Panc1 (cell line): Measurements from ENCODE around the gene MSRB3. TPM values are rescaled to one million over a fixed set of nuclear protein-coding genes. Genes with fewer than 3 reads are reported as not detected.

ENCODE experiments used
- ATAC-seq: fragments of 200-7000 bp; cut with Tn5 transposase; 2 replicates; pipeline ENCODE4 v1.9.1; 2020; ENCODE audit warnings: mild to moderate bottlenecking, moderate library complexity
- BruUV-seq: library from RNA; stranded (reverse); fragments of 400-500 nt; replicated peaks from 2 replicates; lab custom pipeline; 2021; lab: Mats Ljungman, UMichigan
- CTCF ChIA-PET: fragments of 300-600 bp; sonication (Branson Sonifier 250); formaldehyde crosslinking; loops from one replicate; lab custom pipeline; 2022; ENCODE audit warnings: antibody characterized with exemption; lab: Charles Lee
- POLR2A ChIA-PET: fragments of 300-600 bp; sonication (Branson Sonifier 250); formaldehyde crosslinking; loops from one replicate; lab custom pipeline; 2022; ENCODE audit warnings: antibody characterized with exemption; lab: Charles Lee
- DNase-seq: peaks from one replicate; pipeline ENCODE4 v3.0.0-alpha.2; 2010; ENCODE audit warnings: low read depth, low spot score
- H3K27ac ChIP-seq: 2 replicates; pipeline ENCODE4 v1.5.1; 2011; ENCODE audit warnings: mild to moderate bottlenecking, low read length, inconsistent platforms
- H3K27me3 ChIP-seq: fragments of 200-500 bp; sonication (Bioruptor generic); 2 replicates; pipeline ENCODE4 v1.6.0; 2014; ENCODE audit warnings: low read length, inconsistent platforms; ENCODE audit not compliant: control insufficient read depth, insufficient read depth
- H3K36me3 ChIP-seq: fragments of 200-500 bp; sonication (Bioruptor generic); 2 replicates; pipeline ENCODE4 v1.5.1; 2014; ENCODE audit warnings: inconsistent platforms, mild to moderate bottlenecking, low read length, moderate library complexity; ENCODE audit not compliant: control insufficient read depth, insufficient read depth
- H3K4me1 ChIP-seq: 2 replicates; pipeline ENCODE4 v1.5.1; 2011; ENCODE audit warnings: inconsistent platforms, mild to moderate bottlenecking, low read length, moderate library complexity; ENCODE audit not compliant: control insufficient read depth, insufficient read depth
- H3K4me3 ChIP-seq, 2 experiments: 2 replicates each; pipeline ENCODE4 v1.5.1; 2011 to 2012; ENCODE audit warnings: low read depth in 2 of 2, low read length in 2 of 2, mild to moderate bottlenecking in 2 of 2, inconsistent platforms in 1 of 2, moderate library complexity in 1 of 2
- H3K9me3 ChIP-seq: fragments of 200-500 bp; sonication (Bioruptor generic); 2 replicates; pipeline ENCODE4 v1.5.1; 2014; ENCODE audit warnings: low read depth, mild to moderate bottlenecking, inconsistent platforms, low read length, moderate library complexity; ENCODE audit not compliant: control insufficient read depth, insufficient read depth
- POLR2AphosphoS5 ChIP-seq: IDR thresholded peaks from 2 replicates; pipeline ENCODE4 v1.6.1; 2012; ENCODE audit warnings: mild to moderate bottlenecking, low read depth, low read length, moderate library complexity
- REST ChIP-seq, 2 experiments: IDR thresholded peaks; 2 replicates each; pipeline ENCODE4 v1.6.1; 2011 to 2012; ENCODE audit warnings: low read depth in 2 of 2, control low read depth in 1 of 2, low read length in 1 of 2, mild to moderate bottlenecking in 1 of 2, moderate library complexity in 1 of 2; ENCODE audit not compliant: insufficient read depth in 1 of 2
- SIN3A ChIP-seq: IDR thresholded peaks from 2 replicates; pipeline ENCODE4 v1.6.1; 2012; ENCODE audit warnings: low read depth, mild to moderate bottlenecking, low read length, moderate library complexity, borderline replicate concordance; ENCODE audit not compliant: insufficient read depth
- TCF7L2 ChIP-seq: IDR thresholded peaks from 2 replicates; pipeline ENCODE4 v1.6.1; 2011; ENCODE audit warnings: mild to moderate bottlenecking, low read depth, low read length, inconsistent platforms
- in situ Hi-C: cut with HindIII; loops from 2 replicates; pipeline ENCODE4 v1.10.0; 2016; ENCODE audit warnings: low sequenced_read_pairs, low pct_unique_long_range_greater_than_20kb
- intact Hi-C: fragments of 100-400 bp; cut with micrococcal nuclease; formaldehyde crosslinking; loops from one replicate; pipeline ENCODE4 v1.10.0; 2022; ENCODE audit not compliant: unreplicated experiment
- total RNA-seq: library from RNA; stranded (reverse); gene quantifications from one replicate; pipeline ENCODE4 v1.2.1, GENCODE V29; 2021; ENCODE audit not compliant: unreplicated experiment
- TF ChIP-seq, protein P1 (sequence below): fragments of 450-650 bp; IDR thresholded peaks from 2 replicates; pipeline ENCODE4 v1.5.1; 2017; ENCODE audit warnings: mild to moderate bottlenecking

The MSRB3 gene
- total RNA-seq, 1 experiment from 2014 or later: 89.7 TPM

DNA sequence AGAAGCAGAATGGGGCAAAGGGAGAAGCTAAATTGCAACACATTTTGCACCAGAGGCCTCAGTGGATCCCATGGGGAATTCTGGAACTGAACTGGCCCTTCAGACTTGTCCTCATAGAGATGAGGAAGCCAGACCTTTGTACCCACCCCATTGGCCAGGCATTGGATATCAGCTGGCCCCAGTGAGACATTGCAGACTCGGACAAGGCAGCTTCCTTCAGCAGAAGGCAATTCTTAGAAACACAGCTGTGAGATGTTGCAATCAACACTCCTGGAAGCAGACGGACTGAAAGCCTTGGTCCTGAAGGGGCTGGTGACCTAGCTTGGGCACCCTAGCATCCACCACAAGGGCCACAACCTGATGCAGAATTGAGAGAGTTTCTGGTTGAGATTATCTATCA is 218.1 kb downstream of the MSRB3 start:
- no TSS peak for BruUV-seq

DNA sequence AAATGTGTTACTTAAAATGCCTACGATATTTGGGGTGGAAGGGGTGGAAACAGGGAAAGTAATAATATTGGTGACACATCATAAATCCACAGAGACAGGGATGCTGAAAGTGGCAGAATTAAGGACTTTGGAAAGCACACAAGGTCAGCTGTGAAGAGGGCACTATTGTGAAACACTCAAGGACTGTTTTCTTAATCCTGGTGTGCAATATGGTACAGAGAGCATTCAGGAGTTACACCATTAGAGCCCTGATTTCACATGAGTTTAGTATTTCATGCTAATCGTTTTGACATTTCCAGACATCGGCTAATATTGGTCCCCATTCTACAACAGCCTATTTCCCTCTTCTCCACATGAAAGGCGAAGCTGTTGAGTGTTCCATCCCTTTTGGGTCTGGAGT is 219.2 kb downstream of the MSRB3 start:
- POLR2A ChIA-PET: no interaction called here
- Histone ChIP-seq H3K9me3 (no peaks in the 10 kb centered on the region), H3K27me3 (no peaks in the 10 kb centered on the region), H3K4me3 (no peak overlapping the region), H3K4me1 (no peaks in the 10 kb centered on the region; the same call in 1 of the 2 replicates), H3K36me3 (no peaks in the 10 kb centered on the region), H3K27ac (no peak overlapping the region)
- no TSS peak for BruUV-seq
- intact Hi-C loops: no loop called here
- CTCF ChIA-PET: no interaction called here
- TF ChIP-seq TCF7L2 (no peak), POLR2AphosphoS5 (no peak), SIN3A (no peak), REST (IDR thresholded peaks at IDR 0.05; ENCODE audit: insufficient read depth in 1 of 2, low read depth in 2 of 2, low read length in 1 of 2) (no peak)
- TF ChIP-seq, protein P1, sequence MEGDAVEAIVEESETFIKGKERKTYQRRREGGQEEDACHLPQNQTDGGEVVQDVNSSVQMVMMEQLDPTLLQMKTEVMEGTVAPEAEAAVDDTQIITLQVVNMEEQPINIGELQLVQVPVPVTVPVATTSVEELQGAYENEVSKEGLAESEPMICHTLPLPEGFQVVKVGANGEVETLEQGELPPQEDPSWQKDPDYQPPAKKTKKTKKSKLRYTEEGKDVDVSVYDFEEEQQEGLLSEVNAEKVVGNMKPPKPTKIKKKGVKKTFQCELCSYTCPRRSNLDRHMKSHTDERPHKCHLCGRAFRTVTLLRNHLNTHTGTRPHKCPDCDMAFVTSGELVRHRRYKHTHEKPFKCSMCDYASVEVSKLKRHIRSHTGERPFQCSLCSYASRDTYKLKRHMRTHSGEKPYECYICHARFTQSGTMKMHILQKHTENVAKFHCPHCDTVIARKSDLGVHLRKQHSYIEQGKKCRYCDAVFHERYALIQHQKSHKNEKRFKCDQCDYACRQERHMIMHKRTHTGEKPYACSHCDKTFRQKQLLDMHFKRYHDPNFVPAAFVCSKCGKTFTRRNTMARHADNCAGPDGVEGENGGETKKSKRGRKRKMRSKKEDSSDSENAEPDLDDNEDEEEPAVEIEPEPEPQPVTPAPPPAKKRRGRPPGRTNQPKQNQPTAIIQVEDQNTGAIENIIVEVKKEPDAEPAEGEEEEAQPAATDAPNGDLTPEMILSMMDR: no peak
- DNase-seq: no peak
- in situ Hi-C loops: no loop called here
- ATAC-seq: no peak

More for the DNA sequence above, 218.1 kb downstream of the MSRB3 start:
- Histone ChIP-seq H3K27ac (no peak overlapping the region), H3K36me3 (no peaks in the 10 kb centered on the region), H3K4me3 (no peak overlapping the region), H3K9me3 (no peaks in the 10 kb centered on the region), H3K27me3 (no peaks in the 10 kb centered on the region), H3K4me1 (no peaks in the 10 kb centered on the region; the same call in 1 of the 2 replicates)
- in situ Hi-C loops (no loop called here), intact Hi-C loops (no loop called here)
- POLR2A ChIA-PET: no interaction called here
- DNase-seq (no peak), ATAC-seq (no peak)
- no peak for TF ChIP-seq POLR2AphosphoS5
- CTCF ChIA-PET: no interaction called here

DNA sequence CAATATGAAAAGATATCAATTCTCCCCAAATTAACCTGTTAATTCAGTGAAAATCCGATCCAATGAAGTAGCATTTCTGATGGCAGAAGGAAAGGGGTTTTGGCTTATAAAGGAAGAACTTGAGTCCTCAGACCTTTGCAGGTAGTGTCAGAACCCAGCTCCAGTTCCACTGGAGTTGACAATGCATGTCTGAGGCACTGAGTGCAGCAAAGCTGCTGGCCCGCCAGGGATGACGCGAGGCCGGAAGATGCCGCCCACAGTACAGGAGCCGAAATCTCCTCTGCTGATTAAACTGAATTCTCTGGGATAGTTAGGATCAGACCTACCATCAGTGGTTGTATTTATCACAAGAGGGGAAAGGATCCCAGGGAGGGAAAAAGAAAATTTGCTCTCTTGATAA is 220.7 kb downstream of the MSRB3 start:
- H3K4me3 ChIP-seq: no peak overlapping the region
- no TSS peak for BruUV-seq
- POLR2A ChIA-PET: no interaction called here

More for the DNA sequence above, 220.7 kb downstream of the MSRB3 start:
- Histone ChIP-seq H3K36me3 (no peaks in the 10 kb centered on the region), H3K4me1 (no peaks in the 10 kb centered on the region; the same call in 1 of the 2 replicates), H3K27ac (no peak overlapping the region; the same call in 1 of the 2 replicates), H3K27me3 (no peaks in the 10 kb centered on the region), H3K9me3 (no peaks in the 10 kb centered on the region)
- ATAC-seq (no peak), DNase-seq (no peak)
- intact Hi-C loops (no loop called here), in situ Hi-C loops (no loop called here)
- TF ChIP-seq TCF7L2 (no peak), SIN3A (no peak), POLR2AphosphoS5 (no peak), REST (IDR thresholded peaks at IDR 0.05; ENCODE audit: insufficient read depth in 1 of 2, low read depth in 2 of 2, low read length in 1 of 2) (no peak)
- TF ChIP-seq, protein P1: no peak
- CTCF ChIA-PET: no interaction called here
